ENCODE measurements around the gene RADX.

The RADX gene

DNA sequence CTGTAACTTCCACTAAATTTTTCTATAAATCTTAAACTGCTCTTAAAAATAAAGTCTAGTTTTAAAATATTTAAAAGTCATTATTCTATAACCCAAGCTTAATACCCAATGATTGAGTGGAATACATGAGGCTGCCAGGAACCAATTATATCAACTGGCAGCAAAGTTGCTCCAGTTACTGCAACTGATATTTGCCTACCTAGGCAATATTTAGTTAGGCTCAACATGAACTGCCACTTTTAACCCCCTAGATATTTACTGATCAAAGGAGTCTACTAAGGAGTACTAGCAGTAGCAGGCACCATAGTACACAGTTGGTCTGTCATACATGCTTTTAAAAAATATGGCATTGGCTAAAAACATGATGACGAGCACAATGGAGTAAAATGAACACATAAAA is 29.9 kb upstream of the RADX start:
- Histone ChIP-seq H4K20me1 (ENCODE audit: insufficient read depth, low read length) (no peaks in the 10 kb centered on the region), H3K4me3 (ENCODE audit: low read length) (no peak overlapping the region), H2AFZ (ENCODE audit: low read depth, low read length) (no peak overlapping the region), H3K9me3 (ENCODE audit: insufficient read depth, low read length) (no peaks in the 10 kb centered on the region), H3K79me2 (ENCODE audit: low read length) (no peaks in the 10 kb centered on the region), H3K27ac (ENCODE audit: low read length) (no peak overlapping the region), H3K27me3 (ENCODE audit: low read depth, low read length) (no peaks in the 10 kb centered on the region), H3K36me3 (replicated peaks; ENCODE audit: low read depth, low read length) (no peaks in the 10 kb centered on the region), H3K4me1 (ENCODE audit: low read length) (no peaks in the 10 kb centered on the region), H3K9ac (ENCODE audit: low read length) (no peak overlapping the region), H3K4me2 (ENCODE audit: low read length) (no peak overlapping the region)
- TF ChIP-seq, protein P1, sequence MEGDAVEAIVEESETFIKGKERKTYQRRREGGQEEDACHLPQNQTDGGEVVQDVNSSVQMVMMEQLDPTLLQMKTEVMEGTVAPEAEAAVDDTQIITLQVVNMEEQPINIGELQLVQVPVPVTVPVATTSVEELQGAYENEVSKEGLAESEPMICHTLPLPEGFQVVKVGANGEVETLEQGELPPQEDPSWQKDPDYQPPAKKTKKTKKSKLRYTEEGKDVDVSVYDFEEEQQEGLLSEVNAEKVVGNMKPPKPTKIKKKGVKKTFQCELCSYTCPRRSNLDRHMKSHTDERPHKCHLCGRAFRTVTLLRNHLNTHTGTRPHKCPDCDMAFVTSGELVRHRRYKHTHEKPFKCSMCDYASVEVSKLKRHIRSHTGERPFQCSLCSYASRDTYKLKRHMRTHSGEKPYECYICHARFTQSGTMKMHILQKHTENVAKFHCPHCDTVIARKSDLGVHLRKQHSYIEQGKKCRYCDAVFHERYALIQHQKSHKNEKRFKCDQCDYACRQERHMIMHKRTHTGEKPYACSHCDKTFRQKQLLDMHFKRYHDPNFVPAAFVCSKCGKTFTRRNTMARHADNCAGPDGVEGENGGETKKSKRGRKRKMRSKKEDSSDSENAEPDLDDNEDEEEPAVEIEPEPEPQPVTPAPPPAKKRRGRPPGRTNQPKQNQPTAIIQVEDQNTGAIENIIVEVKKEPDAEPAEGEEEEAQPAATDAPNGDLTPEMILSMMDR (IDR thresholded peaks at IDR 0.05; ENCODE audit: low read depth, low read length), result no peak
- TF ChIP-seq EZH2phosphoT487 (IDR thresholded peaks at IDR 0.05; ENCODE audit: low read depth), result no peak

DNA sequence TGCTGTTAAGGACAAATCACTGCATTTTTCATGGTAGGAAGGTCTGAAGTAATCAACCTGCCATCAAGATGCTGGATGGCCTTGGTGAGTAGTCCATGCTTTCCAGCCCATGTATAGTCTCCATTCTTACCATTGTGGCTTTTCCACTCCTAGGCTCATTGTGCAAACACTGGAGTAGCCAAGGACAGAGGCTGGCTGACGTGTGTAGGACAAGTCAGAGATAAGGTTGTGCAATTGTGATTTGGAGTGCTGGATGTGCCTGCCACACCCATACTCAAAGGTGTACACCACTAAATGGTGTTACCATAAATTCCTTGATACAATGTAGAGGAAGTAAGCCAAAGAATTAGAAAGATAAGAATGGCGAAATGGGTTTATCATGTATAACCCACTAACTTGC is 26.3 kb upstream of the RADX start:
- Histone ChIP-seq H3K9ac (ENCODE audit: low read length) (no peak overlapping the region), H2AFZ (ENCODE audit: low read depth, low read length) (no peak overlapping the region), H4K20me1 (ENCODE audit: insufficient read depth, low read length) (no peaks in the 10 kb centered on the region), H3K4me1 (ENCODE audit: low read length) (peaks cover 8% of the 10 kb centered on the region), H3K27me3 (ENCODE audit: low read depth, low read length) (no peaks in the 10 kb centered on the region), H3K4me2 (ENCODE audit: low read length) (no peak overlapping the region), H3K27ac (ENCODE audit: low read length) (no peak overlapping the region), H3K36me3 (replicated peaks; ENCODE audit: low read depth, low read length) (no peaks in the 10 kb centered on the region), H3K9me3 (ENCODE audit: insufficient read depth, low read length) (no peaks in the 10 kb centered on the region), H3K79me2 (ENCODE audit: low read length) (no peaks in the 10 kb centered on the region), H3K4me3 (ENCODE audit: low read length) (no peak overlapping the region)
- TF ChIP-seq EZH2phosphoT487 (IDR thresholded peaks at IDR 0.05; ENCODE audit: low read depth), result no peak
- TF ChIP-seq, protein P1 (IDR thresholded peaks at IDR 0.05; ENCODE audit: low read depth, low read length), result no peak

DNA sequence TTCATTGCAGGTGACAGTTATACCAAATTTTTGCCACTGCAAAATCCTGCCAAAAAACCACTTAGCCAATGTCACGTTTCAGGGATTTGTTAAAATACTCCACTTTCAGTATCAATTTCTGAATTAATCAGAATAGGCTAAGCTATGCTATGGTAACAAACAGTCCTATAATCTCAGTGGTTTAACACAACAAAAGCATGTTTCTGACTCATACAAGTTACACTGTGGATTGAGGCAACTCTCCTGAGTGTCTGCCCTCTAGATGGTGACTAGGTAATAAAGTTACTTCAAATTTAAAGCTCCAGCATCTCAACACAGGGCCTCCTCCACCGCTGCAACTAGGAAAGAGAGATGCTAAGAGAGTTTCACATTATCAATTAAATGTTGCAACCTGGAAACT is 23.0 kb upstream of the RADX start:
- Histone ChIP-seq H3K4me2 (ENCODE audit: low read length) (no peak overlapping the region), H3K27ac (ENCODE audit: low read length) (no peak overlapping the region)

DNA sequence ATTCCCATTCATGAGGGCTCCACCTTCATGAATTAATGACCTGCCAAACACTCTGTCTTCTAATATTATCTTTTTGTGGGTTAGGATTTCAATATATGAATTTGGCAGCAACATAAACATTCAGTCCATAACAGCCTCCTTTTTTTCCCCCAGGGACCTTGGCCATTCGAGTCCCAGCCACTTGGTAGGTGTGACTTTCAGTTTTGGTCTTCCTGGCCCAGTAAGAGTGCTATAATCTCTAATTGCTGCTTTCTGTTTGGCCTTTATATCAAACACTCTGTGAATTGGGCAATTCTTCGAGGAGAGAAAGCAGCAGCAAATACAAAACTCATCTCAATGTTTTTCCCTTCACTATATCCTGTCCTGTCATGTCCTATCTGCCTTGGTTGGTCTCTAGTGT is 12.4 kb upstream of the RADX start:
- Histone ChIP-seq H3K4me2 (ENCODE audit: low read length) (no peak overlapping the region), H3K27ac (ENCODE audit: low read length) (no peak overlapping the region), H2AFZ (ENCODE audit: low read depth, low read length) (no peak overlapping the region), H3K36me3 (replicated peaks; ENCODE audit: low read depth, low read length) (no peaks in the 10 kb centered on the region), H3K9ac (ENCODE audit: low read length) (no peak overlapping the region), H4K20me1 (ENCODE audit: insufficient read depth, low read length) (no peaks in the 10 kb centered on the region), H3K4me1 (ENCODE audit: low read length) (no peaks in the 10 kb centered on the region), H3K4me3 (ENCODE audit: low read length) (no peak overlapping the region), H3K79me2 (ENCODE audit: low read length) (no peaks in the 10 kb centered on the region), H3K27me3 (ENCODE audit: low read depth, low read length) (no peaks in the 10 kb centered on the region), H3K9me3 (ENCODE audit: insufficient read depth, low read length) (no peaks in the 10 kb centered on the region)
- TF ChIP-seq EZH2phosphoT487 (IDR thresholded peaks at IDR 0.05; ENCODE audit: low read depth), result no peak
- TF ChIP-seq, protein P1 (IDR thresholded peaks at IDR 0.05; ENCODE audit: low read depth, low read length), result no peak

More for the DNA sequence above, 23.0 kb upstream of the RADX start:
- no peak overlapping the region for H3K9ac ChIP-seq (ENCODE audit: low read length)
- H4K20me1 ChIP-seq (ENCODE audit: insufficient read depth, low read length), result no peaks in the 10 kb centered on the region
- TF ChIP-seq, protein P1 (IDR thresholded peaks at IDR 0.05; ENCODE audit: low read depth, low read length), result no peak
- TF ChIP-seq EZH2phosphoT487 (IDR thresholded peaks at IDR 0.05; ENCODE audit: low read depth), result no peak
- no peaks in the 10 kb centered on the region for H3K36me3 ChIP-seq (replicated peaks; ENCODE audit: low read depth, low read length)
- no peaks in the 10 kb centered on the region for H3K9me3 ChIP-seq (ENCODE audit: insufficient read depth, low read length)
- no peak overlapping the region for H2AFZ ChIP-seq (ENCODE audit: low read depth, low read length)
- H3K4me1 ChIP-seq (ENCODE audit: low read length), result peaks cover 8% of the 10 kb centered on the region
- no peak overlapping the region for H3K4me3 ChIP-seq (ENCODE audit: low read length)
- no peaks in the 10 kb centered on the region for H3K27me3 ChIP-seq (ENCODE audit: low read depth, low read length)
- H3K79me2 ChIP-seq (ENCODE audit: low read length), result no peaks in the 10 kb centered on the region
